NCI-H128 (cell line): Measurements from ENCODE around the gene OR1D5.
"Not testable (repeated sequence)": the region's sequence is repeated elsewhere in the genome, so short reads cannot be mapped to it uniquely, and the experiment has no call there.

ENCODE experiments used
- DNase-seq: peaks from one replicate; lab custom pipeline; 2025; ENCODE audit not compliant: unreplicated experiment; lab: John Stamatoyannopoulos, UW

OR1D5 gene

DNA sequence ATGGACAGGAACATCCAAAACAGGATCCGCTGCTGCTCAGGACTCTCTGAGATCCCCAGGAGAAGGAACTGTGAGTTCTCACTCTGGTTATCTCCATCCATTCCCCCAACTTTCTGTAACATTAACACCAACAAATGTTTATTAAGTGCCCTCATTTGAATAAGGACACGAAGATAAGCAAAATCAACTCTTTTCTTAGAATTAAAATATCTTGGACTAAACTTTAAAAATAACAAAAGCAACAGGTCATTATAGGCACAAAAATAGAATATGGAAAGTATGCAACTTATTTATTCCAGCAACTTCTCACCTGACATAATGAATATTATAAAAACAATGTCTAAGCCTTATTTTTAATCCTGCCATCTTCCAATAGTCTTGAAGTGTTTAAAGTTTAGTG lies at the start of gene OR1D5:
Gene OR1D5 (minus strand): TSS at position 101 of the 400 bp plus-strand sequence. CDS start 0 bp downstream, at position 101.
- DNase-seq: not testable (repeated sequence)

GRCh38 chr17:3104322-3104721 lies 40.9 kb upstream of the OR1D5 start, which contains the start of gene OR1D2:
OR1D2 (minus strand) TSS chr17:3104422; CDS start chr17:3092996, 11,426 bp downstream.
- no peak for DNase-seq

- not testable (repeated sequence) for DNase-seq
Observed at GRCh38 chr17:3073850-3074249, 10.4 kb upstream of the OR1D5 start.

GRCh38 chr17:3065192-3065591 lies 1.8 kb upstream of the OR1D5 start:
- not testable (repeated sequence) for DNase-seq

- DNase-seq: not testable (repeated sequence)
Observed at GRCh38 chr17:3062824-3063377, 506 bp downstream of the OR1D5 start.

DNA sequence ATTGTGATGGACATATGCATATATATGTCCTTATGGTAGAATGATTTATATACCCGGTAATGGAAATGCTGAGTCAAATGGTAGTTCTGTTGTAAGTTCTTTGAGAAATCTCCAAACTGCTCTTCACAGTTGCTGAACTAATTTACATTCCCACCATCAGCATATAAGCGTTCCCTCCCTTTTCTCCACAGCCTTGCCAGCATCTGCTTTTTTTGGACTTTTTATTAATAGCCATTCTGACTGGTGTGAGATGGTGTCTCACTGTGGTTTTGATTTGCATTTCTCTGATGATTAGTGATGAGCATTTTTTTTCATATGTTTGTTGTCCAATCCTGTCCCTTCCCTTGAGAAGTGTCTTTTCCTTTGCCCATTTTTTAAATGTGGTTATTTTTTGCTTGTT lies 8.5 kb downstream of the OR1D5 start:
- not testable (repeated sequence) for DNase-seq

GRCh38 chr17:3049705-3050295 lies 13.6 kb downstream of the OR1D5 start:
- DNase-seq: no peak

DNA sequence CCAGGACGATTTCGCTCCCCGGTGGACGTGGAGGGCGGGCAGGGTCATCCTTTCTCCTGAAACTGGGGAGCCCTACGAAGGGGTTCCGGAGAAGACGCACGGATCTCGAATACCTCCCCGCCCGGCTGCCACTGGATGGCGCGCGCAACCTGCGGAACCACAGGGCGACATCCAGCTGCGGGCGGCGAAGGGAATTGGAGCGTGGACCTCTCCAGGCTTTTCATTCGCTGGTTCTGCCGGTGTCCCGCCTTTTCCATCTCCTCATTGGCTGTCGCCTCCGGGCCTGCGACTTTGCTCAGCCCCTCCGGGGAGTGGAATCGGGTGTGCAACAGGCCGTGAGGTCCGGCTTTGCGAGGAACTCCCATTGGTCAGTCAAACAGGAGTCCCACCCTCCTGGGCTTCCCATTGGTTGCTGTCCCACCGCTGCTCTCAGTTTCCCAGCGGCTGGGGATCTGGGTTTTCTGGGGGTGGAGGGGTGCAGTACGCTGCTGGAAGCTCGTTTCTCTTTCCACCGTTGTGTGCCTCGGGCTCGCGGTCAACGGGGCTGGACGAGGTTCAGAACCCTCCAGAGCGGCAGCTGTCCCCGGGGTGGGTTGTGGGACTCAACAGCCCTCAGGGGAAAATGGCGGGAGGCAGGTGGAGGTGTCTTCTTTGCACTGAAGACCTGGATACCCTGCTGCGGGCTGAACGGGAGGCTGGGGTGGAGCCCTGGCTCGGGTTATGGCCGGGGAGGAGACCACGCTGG lies 14.5 kb downstream of the OR1D5 start:
- peak; percentile 79 for DNase-seq

- no peak for DNase-seq
Observed at GRCh38 chr17:3046753-3047152, 16.7 kb downstream of the OR1D5 start.

- no peak for DNase-seq
Observed at GRCh38 chr17:3043737-3044365, 19.6 kb downstream of the OR1D5 start.

DNA sequence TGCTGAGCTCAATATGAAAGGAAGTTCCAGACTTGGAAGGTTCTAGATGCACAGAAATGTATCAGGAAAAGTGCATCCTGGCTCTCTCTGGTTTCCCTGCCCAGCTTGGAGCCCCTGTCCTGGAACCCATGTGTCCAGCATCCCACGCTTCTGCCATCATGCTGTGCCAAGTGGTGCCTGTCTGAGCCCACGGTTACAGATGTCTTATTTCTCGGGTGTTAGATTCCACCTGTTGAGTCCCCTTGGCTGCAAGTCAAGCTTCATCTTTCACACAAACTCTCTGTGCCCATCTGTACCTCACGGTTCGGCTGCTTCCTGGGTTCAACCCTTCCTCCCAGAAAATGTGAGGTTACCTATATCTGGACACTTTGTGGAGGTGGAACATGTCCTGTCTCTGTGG lies 22.5 kb downstream of the OR1D5 start:
- no peak for DNase-seq

GRCh38 chr17:3039736-3040135 lies 23.7 kb downstream of the OR1D5 start:
- DNase-seq: no peak

- no peak for DNase-seq
Observed at GRCh38 chr17:3038941-3039340, 24.5 kb downstream of the OR1D5 start.

DNA sequence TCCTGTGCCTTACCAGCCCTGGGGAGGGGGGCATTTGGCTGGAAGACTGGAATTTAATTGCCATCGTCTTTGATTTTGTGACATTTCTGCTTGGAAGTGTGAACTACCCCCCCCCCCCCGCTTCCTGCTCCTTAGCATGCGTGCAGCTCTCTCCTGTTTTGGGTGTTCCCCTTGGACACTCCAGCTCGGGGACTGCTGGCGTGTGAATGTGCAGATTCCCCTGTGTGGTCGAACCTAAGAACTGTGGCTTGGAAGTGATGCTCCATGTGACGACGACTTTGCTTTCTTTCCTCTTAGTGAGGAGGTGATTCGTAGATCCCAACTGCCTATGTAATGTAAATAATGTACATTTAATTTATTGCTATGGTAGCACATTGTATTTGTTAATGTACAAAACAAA lies 26.1 kb downstream of the OR1D5 start:
- DNase-seq: no peak

DNA sequence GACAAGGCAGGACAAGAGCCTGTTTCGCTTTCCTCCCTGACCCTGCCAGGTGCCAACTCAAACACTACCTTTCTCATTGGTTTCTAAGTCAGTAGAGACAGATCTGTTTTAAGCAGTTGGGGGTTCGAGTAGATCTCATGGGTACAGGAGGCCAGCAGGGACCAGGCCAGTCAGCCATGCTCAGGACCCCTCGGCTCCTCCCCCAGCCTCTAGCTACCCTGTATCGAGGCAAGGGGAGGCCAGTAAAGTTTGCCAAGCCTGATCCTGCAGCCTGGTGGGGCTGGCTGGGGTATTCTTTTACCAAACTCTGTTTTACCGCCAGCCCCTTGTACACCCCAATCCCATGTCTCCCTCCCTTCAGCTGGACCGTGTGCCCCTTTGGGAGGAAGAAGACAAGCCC lies 26.6 kb downstream of the OR1D5 start:
- DNase-seq: no peak

DNA sequence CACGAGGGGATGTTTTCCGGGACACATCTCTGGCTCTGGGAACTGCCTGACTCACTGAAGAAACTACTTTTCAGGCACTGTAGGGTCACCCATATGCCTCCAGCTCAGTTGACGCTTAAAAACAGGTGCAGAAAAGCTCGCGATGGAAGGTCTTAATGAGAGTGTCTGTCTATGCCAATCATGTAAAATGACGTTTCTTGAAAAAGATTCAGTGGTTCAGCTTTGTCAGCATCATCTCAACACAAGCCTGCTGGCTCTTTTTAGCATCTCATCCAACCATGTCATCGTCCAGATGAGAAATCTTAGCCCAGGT lies 27.5 kb downstream of the OR1D5 start:
- DNase-seq: no peak

GRCh38 chr17:3035256-3035967 lies 28.0 kb downstream of the OR1D5 start:
- no peak for DNase-seq

- DNase-seq: no peak
Observed at GRCh38 chr17:3034578-3034920, 28.9 kb downstream of the OR1D5 start.

DNA sequence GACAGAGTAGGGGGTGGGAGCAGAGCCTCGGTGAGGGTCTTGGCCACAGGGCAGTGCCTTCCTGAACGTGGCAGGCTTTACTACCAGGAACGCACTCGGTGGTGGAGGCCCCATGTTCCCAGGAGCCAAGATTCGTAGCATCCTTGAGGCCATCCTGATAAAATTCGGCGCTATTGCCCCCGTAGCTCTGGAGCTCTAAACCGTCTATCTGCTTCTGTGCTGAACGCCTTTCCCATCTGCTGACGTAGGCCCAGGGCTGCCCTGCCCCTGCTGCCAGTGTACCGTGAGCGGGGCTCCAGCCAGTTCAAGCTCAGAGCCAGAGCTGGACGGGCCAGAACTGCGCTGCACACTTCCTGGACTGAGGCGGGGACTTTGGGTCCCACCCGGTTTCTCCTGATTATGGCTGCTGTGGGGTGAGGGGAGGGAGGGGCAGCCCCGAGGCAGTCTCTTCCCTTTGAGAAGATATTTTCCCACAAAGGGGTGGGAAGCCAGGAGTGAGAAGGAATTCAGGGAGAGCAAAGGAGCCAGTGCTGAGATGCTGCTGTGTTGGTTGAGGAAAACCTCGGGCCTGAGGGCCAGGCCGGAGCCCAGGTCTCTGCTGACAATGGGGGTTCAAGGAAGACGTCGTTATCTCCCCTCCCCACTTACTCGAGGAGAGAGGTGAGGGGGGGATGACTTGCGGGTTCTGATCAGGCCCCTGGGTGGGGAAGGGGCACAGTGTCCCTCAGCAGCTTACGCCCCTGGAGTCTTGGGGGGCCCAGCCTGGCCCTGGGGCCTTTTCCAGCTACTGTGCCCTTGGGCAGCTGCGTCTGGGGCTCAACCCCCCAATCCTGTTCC lies 29.4 kb downstream of the OR1D5 start:
- DNase-seq: no peak

DNA sequence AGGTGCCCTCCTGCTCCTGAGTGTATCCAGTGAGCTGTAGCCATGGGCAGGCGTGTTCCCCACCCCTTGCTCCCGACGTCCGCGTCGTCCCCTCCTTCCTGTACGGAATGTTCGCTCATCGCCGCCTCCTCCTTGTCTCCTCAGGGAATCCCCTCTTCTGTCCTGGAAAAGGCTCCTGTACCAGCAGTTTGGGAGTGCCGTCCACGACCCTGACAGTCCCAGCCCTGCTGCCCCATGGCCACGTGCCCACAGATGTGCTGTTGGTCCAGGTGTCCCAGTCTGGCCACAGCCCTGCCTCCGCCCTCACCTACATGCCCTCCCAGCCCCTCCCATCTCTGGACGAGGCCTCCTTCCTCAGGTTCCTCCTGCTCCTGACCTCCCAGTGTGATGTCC lies 30.2 kb downstream of the OR1D5 start:
- no peak for DNase-seq
